Measurements from ENCODE around the gene RPS15.
"Not testable (repeated sequence)": the region's sequence is repeated elsewhere in the genome, so short reads cannot be mapped to it uniquely, and the experiment has no call there.

The RPS15 gene

GRCh38 chr19:1434577-1435060 lies 3.6 kb upstream of the RPS15 start:
- H3K27me3 ChIP-seq (replicated peaks; ENCODE audit: control insufficient read depth, insufficient read depth, low read length) = no peaks in the 10 kb centered on the region
- no peak for TF ChIP-seq CTCF (IDR thresholded peaks at IDR 0.05; ENCODE audit: insufficient read depth, low read length, poor library complexity, severe bottlenecking)
- H3K36me3 ChIP-seq (ENCODE audit: control insufficient read depth, insufficient read depth, low read length) = peaks cover 31% of the 10 kb centered on the region
- H3K4me3 ChIP-seq (replicated peaks; ENCODE audit: low read depth, low read length) = no peak overlapping the region
- DNase-seq (ENCODE audit: extremely low read depth, insufficient read length) = no peak

- H3K4me3 ChIP-seq (replicated peaks; ENCODE audit: low read depth, low read length) = no peak overlapping the region
- H3K36me3 ChIP-seq (ENCODE audit: control insufficient read depth, insufficient read depth, low read length) = peaks cover 37% of the 10 kb centered on the region
- no peak for DNase-seq (ENCODE audit: extremely low read depth, insufficient read length)
- no peaks in the 10 kb centered on the region for H3K27me3 ChIP-seq (replicated peaks; ENCODE audit: control insufficient read depth, insufficient read depth, low read length)
- no peak for TF ChIP-seq CTCF (IDR thresholded peaks at IDR 0.05; ENCODE audit: insufficient read depth, low read length, poor library complexity, severe bottlenecking)
These were observed 2.7 kb upstream of the RPS15 start for GRCh38 chr19:1435378-1435989.

GRCh38 chr19:1437609-1438008 lies 587 bp upstream of the RPS15 start:
- Histone ChIP-seq H3K36me3 (ENCODE audit: control insufficient read depth, insufficient read depth, low read length) (peaks cover 39% of the 10 kb centered on the region), H3K27me3 (replicated peaks; ENCODE audit: control insufficient read depth, insufficient read depth, low read length) (no peaks in the 10 kb centered on the region), H3K4me3 (replicated peaks; ENCODE audit: low read depth, low read length) (peak overlapping the region; percentile 80)
- TF ChIP-seq CTCF (IDR thresholded peaks at IDR 0.05; ENCODE audit: insufficient read depth, low read length, poor library complexity, severe bottlenecking) = no peak
- no peak for DNase-seq (ENCODE audit: extremely low read depth, insufficient read length)

GRCh38 chr19:1438933-1439354 lies 748 bp downstream of the RPS15 start:
- H3K36me3 ChIP-seq (ENCODE audit: control insufficient read depth, insufficient read depth, low read length) = peaks cover 33% of the 10 kb centered on the region
- TF ChIP-seq CTCF (IDR thresholded peaks at IDR 0.05; ENCODE audit: insufficient read depth, low read length, poor library complexity, severe bottlenecking) = no peak
- no peak for DNase-seq (ENCODE audit: extremely low read depth, insufficient read length)

GRCh38 chr19:1439525-1440417 lies 1.6 kb downstream of the RPS15 start:
- H3K27me3 ChIP-seq (replicated peaks; ENCODE audit: control insufficient read depth, insufficient read depth, low read length); DNase-seq (ENCODE audit: extremely low read depth, insufficient read length): not testable (repeated sequence)
- peaks cover 27% of the 10 kb centered on the region for H3K36me3 ChIP-seq (ENCODE audit: control insufficient read depth, insufficient read depth, low read length)
- peak overlapping the region; percentile 80 for H3K4me3 ChIP-seq (replicated peaks; ENCODE audit: low read depth, low read length)

More at GRCh38 chr19:1438933-1439354, 748 bp downstream of the RPS15 start:
- Histone ChIP-seq H3K4me3 (replicated peaks; ENCODE audit: low read depth, low read length) (peak overlapping the region; percentile 80), H3K27me3 (replicated peaks; ENCODE audit: control insufficient read depth, insufficient read depth, low read length) (no peaks in the 10 kb centered on the region)

GRCh38 chr19:1440418-1440801 lies 2.2 kb downstream of the RPS15 start:
- Histone ChIP-seq H3K36me3 (ENCODE audit: control insufficient read depth, insufficient read depth, low read length) (peaks cover 27% of the 10 kb centered on the region), H3K4me3 (replicated peaks; ENCODE audit: low read depth, low read length) (peak overlapping the region; percentile 25; the same call in 1 of the 2 replicates), H3K27me3 (replicated peaks; ENCODE audit: control insufficient read depth, insufficient read depth, low read length) (no peaks in the 10 kb centered on the region)
- no peak for DNase-seq (ENCODE audit: extremely low read depth, insufficient read length)
- no peak for TF ChIP-seq CTCF (IDR thresholded peaks at IDR 0.05; ENCODE audit: insufficient read depth, low read length, poor library complexity, severe bottlenecking)

All from GM06990 (cell line).